NCI-H2196 (cell line): ENCODE results near the gene AOX1.
"Not testable (repeated sequence)": the region's sequence is repeated elsewhere in the genome, so short reads cannot be mapped to it uniquely, and the experiment has no call there.

Source experiments
- DNase-seq: peaks from one replicate; lab custom pipeline; 2025; ENCODE audit not compliant: unreplicated experiment; lab: John Stamatoyannopoulos, UW

Gene AOX1

GRCh38 chr2:200600549-200601225, 14.9 kb downstream of the AOX1 start:
- DNase-seq: no peak

- no peak for DNase-seq
These were observed 16.8 kb downstream of the AOX1 start for GRCh38 chr2:200602584-200602983.

GRCh38 chr2:200603972-200604371, 18.2 kb downstream of the AOX1 start:
- DNase-seq: no peak

GRCh38 chr2:200604571-200605255, 18.9 kb downstream of the AOX1 start:
- DNase-seq: no peak

GRCh38 chr2:200608341-200609027, 22.7 kb downstream of the AOX1 start:
- DNase-seq: no peak

- no peak for DNase-seq
These were observed 23.3 kb downstream of the AOX1 start for GRCh38 chr2:200609028-200609614.

- DNase-seq: not testable (repeated sequence)
These were observed 24.4 kb downstream of the AOX1 start for GRCh38 chr2:200610217-200610616.

- no peak for DNase-seq
These were observed 27.9 kb downstream of the AOX1 start for GRCh38 chr2:200613692-200614091.

- no peak for DNase-seq
These were observed 28.4 kb downstream of the AOX1 start for GRCh38 chr2:200614249-200614648.

GRCh38 chr2:200615247-200615646, 29.4 kb downstream of the AOX1 start:
- no peak for DNase-seq

- DNase-seq: no peak
These were observed 30.4 kb downstream of the AOX1 start for GRCh38 chr2:200616193-200616592.

GRCh38 chr2:200616656-200617055, 30.8 kb downstream of the AOX1 start:
- DNase-seq: no peak

- no peak for DNase-seq
These were observed 31.6 kb downstream of the AOX1 start for GRCh38 chr2:200617156-200618053.

- DNase-seq: no peak
These were observed 32.2 kb downstream of the AOX1 start for GRCh38 chr2:200618054-200618419.

GRCh38 chr2:200618590-200619021, 32.8 kb downstream of the AOX1 start:
- no peak for DNase-seq

GRCh38 chr2:200619279-200619678, 33.5 kb downstream of the AOX1 start:
- DNase-seq: no peak

- DNase-seq: no peak
These were observed 35.0 kb downstream of the AOX1 start for GRCh38 chr2:200620606-200621390.

- no peak for DNase-seq
These were observed 36.3 kb downstream of the AOX1 start for GRCh38 chr2:200622106-200622505.

- DNase-seq: no peak
These were observed 38.2 kb downstream of the AOX1 start for GRCh38 chr2:200624026-200624425.

GRCh38 chr2:200624658-200625057, 38.8 kb downstream of the AOX1 start:
- DNase-seq: no peak
